ENCODE measurements around the gene SNORC.

The SNORC gene

GRCh38 chr2:232888839-232889529 is 18.9 kb downstream of the SNORC start:
- no peak overlapping the region for H3K27ac ChIP-seq
- no peak for TF ChIP-seq Cebpa-rat (IDR thresholded peaks at IDR 0.05)
- H3K4me1 ChIP-seq, result peaks cover 0 to 10% (median 9%) of the 10 kb centered on the region in 10 experiments; a peak in 16 of 20 replicates
- no peaks in the 10 kb centered on the region for H3K9me3 ChIP-seq (replicated peaks in 1 of 11)
- H3K27me3 ChIP-seq, result no peaks in the 10 kb centered on the region
- H3K4me2 ChIP-seq, result no peak overlapping the region
- no peaks in the 10 kb centered on the region for H3K36me3 ChIP-seq
- H3K4me3 ChIP-seq, result no peak overlapping the region
- no peak overlapping the region for H3K9ac ChIP-seq
- peaks cover 0 to 12% (median 0%) of the 10 kb centered on the region in 11 experiments; a peak in 2 of 22 replicates for H4K20me1 ChIP-seq

GRCh38 chr2:232889876-232890401 is 19.9 kb downstream of the SNORC start:
- no peak overlapping the region for H3K9ac ChIP-seq
- H4K20me1 ChIP-seq, result peaks cover 0 to 12% (median 0%) of the 10 kb centered on the region in 11 experiments; a peak in 2 of 22 replicates
- H3K4me2 ChIP-seq, result no peak overlapping the region
- no peak for TF ChIP-seq Cebpa-rat (IDR thresholded peaks at IDR 0.05)
- no peaks in the 10 kb centered on the region for H3K9me3 ChIP-seq (replicated peaks in 1 of 11)
- no peak overlapping the region for H3K4me3 ChIP-seq
- H3K27me3 ChIP-seq, result no peaks in the 10 kb centered on the region
- peaks cover 0 to 10% (median 9%) of the 10 kb centered on the region in 10 experiments; a peak in 16 of 20 replicates for H3K4me1 ChIP-seq
- no peak overlapping the region for H3K27ac ChIP-seq
- H3K36me3 ChIP-seq, result no peaks in the 10 kb centered on the region

- no peak for TF ChIP-seq Cebpa-rat (IDR thresholded peaks at IDR 0.05)
- Histone ChIP-seq H3K27ac (no peak overlapping the region), H4K20me1 (peaks cover 0 to 12% (median 0%) of the 10 kb centered on the region in 11 experiments; a peak in 2 of 22 replicates), H3K4me2 (peak overlapping the region in 10 of 11 experiments; percentile 24 to 66 (median 56); a peak in 20 of 22 replicates), H3K4me3 (no peak overlapping the region), H3K36me3 (no peaks in the 10 kb centered on the region), H3K9me3 (replicated peaks in 1 of 11) (no peaks in the 10 kb centered on the region), H3K9ac (no peak overlapping the region), H3K4me1 (peaks cover 0 to 10% (median 9%) of the 10 kb centered on the region in 10 experiments; a peak in 16 of 20 replicates), H3K27me3 (no peaks in the 10 kb centered on the region)
These were observed 20.5 kb downstream of the SNORC start for GRCh38 chr2:232890536-232890895.

- Histone ChIP-seq H3K36me3 (no peaks in the 10 kb centered on the region), H3K27ac (no peak overlapping the region), H4K20me1 (peaks cover 0 to 12% (median 0%) of the 10 kb centered on the region in 11 experiments; a peak in 2 of 22 replicates), H3K4me2 (peak overlapping the region; percentile 24 to 66 (median 52); a peak in 21 of 22 replicates), H3K4me3 (no peak overlapping the region), H3K9ac (no peak overlapping the region; a peak in 1 of 22 replicates), H3K27me3 (no peaks in the 10 kb centered on the region), H3K9me3 (replicated peaks in 1 of 11) (no peaks in the 10 kb centered on the region), H3K4me1 (peaks cover 0 to 10% (median 9%) of the 10 kb centered on the region in 10 experiments; a peak in 16 of 20 replicates)
- TF ChIP-seq Cebpa-rat (IDR thresholded peaks at IDR 0.05), result no peak
These were observed 21.0 kb downstream of the SNORC start for GRCh38 chr2:232890896-232891601.

GRCh38 chr2:232891621-232892071 is 21.6 kb downstream of the SNORC start:
- Histone ChIP-seq H3K27ac (no peak overlapping the region), H3K36me3 (no peaks in the 10 kb centered on the region), H3K4me1 (peaks cover 0 to 10% (median 9%) of the 10 kb centered on the region in 10 experiments; a peak in 16 of 20 replicates), H4K20me1 (peaks cover 0 to 12% (median 0%) of the 10 kb centered on the region in 11 experiments; a peak in 2 of 22 replicates), H3K9ac (no peak overlapping the region), H3K9me3 (replicated peaks in 1 of 11) (no peaks in the 10 kb centered on the region), H3K4me3 (no peak overlapping the region), H3K27me3 (no peaks in the 10 kb centered on the region), H3K4me2 (peak overlapping the region in 2 of 11 experiments; percentile 52 to 66; a peak in 4 of 22 replicates)
- no peak for TF ChIP-seq Cebpa-rat (IDR thresholded peaks at IDR 0.05)

GRCh38 chr2:232892221-232892620 is 22.2 kb downstream of the SNORC start:
- no peaks in the 10 kb centered on the region for H3K27me3 ChIP-seq

GRCh38 chr2:232892843-232893242 is 22.8 kb downstream of the SNORC start:
- Histone ChIP-seq H3K27me3 (no peaks in the 10 kb centered on the region), H3K9me3 (replicated peaks in 1 of 11) (no peaks in the 10 kb centered on the region), H3K27ac (no peak overlapping the region), H3K9ac (no peak overlapping the region), H3K4me1 (peaks cover 0 to 10% (median 9%) of the 10 kb centered on the region in 10 experiments; a peak in 16 of 20 replicates), H3K4me3 (no peak overlapping the region), H4K20me1 (peaks cover 0 to 4% (median 0%) of the 10 kb centered on the region in 11 experiments; a peak in 1 of 22 replicates), H3K36me3 (no peaks in the 10 kb centered on the region), H3K4me2 (no peak overlapping the region)
- no peak for TF ChIP-seq Cebpa-rat (IDR thresholded peaks at IDR 0.05)

More at GRCh38 chr2:232892221-232892620, 22.2 kb downstream of the SNORC start:
- H3K27ac ChIP-seq, result no peak overlapping the region
- no peaks in the 10 kb centered on the region for H3K36me3 ChIP-seq
- TF ChIP-seq Cebpa-rat (IDR thresholded peaks at IDR 0.05), result no peak
- H3K4me3 ChIP-seq, result no peak overlapping the region
- H4K20me1 ChIP-seq, result peaks cover 0 to 10% (median 0%) of the 10 kb centered on the region in 11 experiments; a peak in 1 of 22 replicates
- no peak overlapping the region for H3K4me2 ChIP-seq
- H3K9ac ChIP-seq, result no peak overlapping the region
- peaks cover 0 to 10% (median 9%) of the 10 kb centered on the region in 10 experiments; a peak in 16 of 20 replicates for H3K4me1 ChIP-seq
- no peaks in the 10 kb centered on the region for H3K9me3 ChIP-seq (replicated peaks in 1 of 11)

GRCh38 chr2:232893834-232894233 is 23.8 kb downstream of the SNORC start:
- no peaks in the 10 kb centered on the region for H4K20me1 ChIP-seq
- H3K36me3 ChIP-seq, result no peaks in the 10 kb centered on the region
- H3K9me3 ChIP-seq (replicated peaks in 1 of 11), result no peaks in the 10 kb centered on the region
- H3K4me1 ChIP-seq, result peaks cover 0 to 10% (median 9%) of the 10 kb centered on the region in 10 experiments; a peak in 16 of 20 replicates
- H3K4me2 ChIP-seq, result no peak overlapping the region
- H3K27me3 ChIP-seq, result no peaks in the 10 kb centered on the region
- 0 out of 22 replicates have a peak overlapping the region, but pooled peaks of 1 of the 11 experiments have one; percentile 39 for H3K9ac ChIP-seq
- no peak for TF ChIP-seq Cebpa-rat (IDR thresholded peaks at IDR 0.05)
- H3K4me3 ChIP-seq, result no peak overlapping the region
- no peak overlapping the region for H3K27ac ChIP-seq

- no peak overlapping the region for H3K4me3 ChIP-seq
- H3K4me1 ChIP-seq, result peaks cover 0 to 10% (median 9%) of the 10 kb centered on the region in 10 experiments; a peak in 16 of 20 replicates
- H3K9ac ChIP-seq, result 0 out of 22 replicates have a peak overlapping the region, but pooled peaks of 1 of the 11 experiments have one; percentile 39
- H3K4me2 ChIP-seq, result no peak overlapping the region
- H4K20me1 ChIP-seq, result no peaks in the 10 kb centered on the region
- H3K27me3 ChIP-seq, result no peaks in the 10 kb centered on the region
- TF ChIP-seq Cebpa-rat (IDR thresholded peaks at IDR 0.05), result no peak
- no peaks in the 10 kb centered on the region for H3K9me3 ChIP-seq (replicated peaks in 1 of 11)
- no peak overlapping the region for H3K27ac ChIP-seq
- H3K36me3 ChIP-seq, result no peaks in the 10 kb centered on the region
These were observed 24.2 kb downstream of the SNORC start for GRCh38 chr2:232894251-232894650.
